H1 (cell line): ENCODE data around the gene PAQR7. TPM values are rescaled to one million over a fixed set of nuclear protein-coding genes. Genes with fewer than 3 reads are reported as not detected.

Source experiments
- CTCF ChIA-PET: fragments of 300-600 bp; sonication (Branson Sonifier 250); formaldehyde crosslinking; loops from one replicate; lab custom pipeline; 2021; ENCODE audit not compliant: partially characterized antibody; lab: Charles Lee
- POLR2A ChIA-PET: fragments of 300-600 bp; sonication (Branson Sonifier 250); formaldehyde crosslinking; loops from one replicate; lab custom pipeline; 2021; ENCODE audit warnings: inconsistent platforms; ENCODE audit not compliant: partially characterized antibody; lab: Charles Lee
- DNase-seq, 2 experiments: peaks; one replicate each; pipeline versions ENCODE4 v3.0.0 to v3.0.0-alpha.2; 2010 to 2022; ENCODE audit warnings: low spot score in 2 of 2, low read depth in 1 of 2, mixed read lengths in 1 of 2
- FAIRE-seq: peaks from 2 replicates; lab custom pipeline; 2011; peaks lifted over from hg19 to GRCh38; lab: Jason Lieb, UNC
- H2AFZ ChIP-seq: 2 replicates; pipeline ENCODE4 v1.8.1; 2012; ENCODE audit warnings: low read length, inconsistent platforms
- H2AK5ac ChIP-seq: 2 replicates; pipeline ENCODE4 v1.6.1; 2013; ENCODE audit warnings: low read depth, low read length
- H2BK120ac ChIP-seq: replicated peaks from 2 replicates; pipeline ENCODE3; 2013; ENCODE audit warnings: low read depth, low read length, inconsistent platforms
- H2BK12ac ChIP-seq: 2 replicates; pipeline ENCODE4 v1.6.1; 2013; ENCODE audit warnings: low read depth, low read length
- H2BK15ac ChIP-seq: 2 replicates; pipeline ENCODE4 v1.6.1; 2013; ENCODE audit warnings: low read length
- H2BK20ac ChIP-seq: 2 replicates; pipeline ENCODE4 v1.6.1; 2013; ENCODE audit warnings: low read length
- H2BK5ac ChIP-seq: 2 replicates; pipeline ENCODE4 v1.6.1; 2013; ENCODE audit warnings: low read depth, low read length
- H3K14ac ChIP-seq: 2 replicates; pipeline ENCODE4 v1.6.1; 2013; ENCODE audit warnings: inconsistent platforms; ENCODE audit not compliant: insufficient read length
- H3K18ac ChIP-seq: 2 replicates; pipeline ENCODE4 v1.6.1; 2013; ENCODE audit warnings: low read length; ENCODE audit errors: extremely low read depth
- H3K23ac ChIP-seq: 2 replicates; pipeline ENCODE4 v1.6.1; 2013; ENCODE audit warnings: inconsistent platforms; ENCODE audit not compliant: insufficient read length
- H3K23me2 ChIP-seq: 2 replicates; pipeline ENCODE4 v1.6.1; 2013; ENCODE audit warnings: low read depth, low read length
- H3K27ac ChIP-seq: 2 replicates; pipeline ENCODE4 v1.6.1; 2011; ENCODE audit warnings: low read depth, low read length, inconsistent platforms
- H3K27me3 ChIP-seq, 4 experiments: replicated peaks in 1 of 4; 1 replicate in 1 of 4; 2 replicates in 3 of 4; pipeline versions ENCODE4 v1.6.1 to v1.8.1; 2011 to 2013; ENCODE audit warnings: low read length in 3 of 4, mild to moderate bottlenecking in 3 of 4, inconsistent platforms in 2 of 4, mixed read lengths in 2 of 4, moderate library complexity in 1 of 4; ENCODE audit not compliant: control insufficient read depth in 3 of 4, insufficient read depth in 3 of 4; ENCODE audit errors: extremely low read depth in 1 of 4
- H3K36me3 ChIP-seq, 4 experiments: 2 replicates each; pipeline versions ENCODE4 v1.6.1 to v1.8.1; 2011 to 2013; ENCODE audit warnings: mild to moderate bottlenecking in 4 of 4, low read length in 3 of 4, moderate library complexity in 2 of 4, control low read depth in 1 of 4, inconsistent platforms in 1 of 4; ENCODE audit not compliant: insufficient read depth in 4 of 4, control insufficient read depth in 2 of 4
- H3K4ac ChIP-seq: replicated peaks from 2 replicates; pipeline ENCODE3; 2013; ENCODE audit warnings: low read length, low read depth, mixed read lengths, inconsistent platforms; ENCODE audit not compliant: insufficient read length
- H3K4me1 ChIP-seq, 4 experiments: replicated peaks in 1 of 4; 1 replicate in 1 of 4; 2 replicates in 3 of 4; pipeline versions ENCODE4 v1.6.1 to v1.8.1; 2011 to 2013; ENCODE audit warnings: low read length in 3 of 4, inconsistent platforms in 2 of 4, mixed read lengths in 1 of 4; ENCODE audit not compliant: insufficient read depth in 4 of 4, control insufficient read depth in 3 of 4
- H3K4me2 ChIP-seq, 2 experiments: 2 replicates each; pipeline versions ENCODE4 v1.6.1 to v1.8.1; 2011 to 2013; ENCODE audit warnings: low read depth in 2 of 2, low read length in 2 of 2, control low read depth in 1 of 2, inconsistent platforms in 1 of 2, mild to moderate bottlenecking in 1 of 2; ENCODE audit not compliant: insufficient read depth in 1 of 2
- H3K4me3 ChIP-seq, 4 experiments: fragments of 200-600, 300-600 bp in 1 of 4; sonication (generic), shearing (Covaris generic), sonication (Bioruptor Twin) in 1 of 4; 2 replicates each; pipeline versions ENCODE4 v1.5.1 to v1.8.1; 2011 to 2016; ENCODE audit warnings: low read length in 4 of 4, low read depth in 3 of 4, control low read depth in 2 of 4, inconsistent platforms in 2 of 4, mild to moderate bottlenecking in 2 of 4, mixed read lengths in 1 of 4, moderate library complexity in 1 of 4; ENCODE audit not compliant: insufficient read depth in 2 of 4; ENCODE audit errors: extremely low read depth in 1 of 4
- H3K56ac ChIP-seq: replicated peaks from 2 replicates; pipeline ENCODE3; 2013; ENCODE audit warnings: low read depth, mild to moderate bottlenecking, mixed read lengths, low read length, inconsistent platforms; ENCODE audit not compliant: insufficient read length
- H3K79me1 ChIP-seq: 2 replicates; pipeline ENCODE4 v1.6.1; 2013; ENCODE audit warnings: low read depth, low read length, control low read depth
- H3K79me2 ChIP-seq, 2 experiments: 2 replicates each; pipeline versions ENCODE4 v1.6.1 to v1.8.1; 2012 to 2013; ENCODE audit warnings: low read length in 2 of 2, mild to moderate bottlenecking in 2 of 2, inconsistent platforms in 1 of 2; ENCODE audit not compliant: insufficient read depth in 2 of 2, control insufficient read depth in 1 of 2
- H3K9ac ChIP-seq, 4 experiments: replicated peaks in 1 of 4; 1 replicate in 1 of 4; 2 replicates in 3 of 4; pipeline versions ENCODE4 v1.6.1 to v1.8.1; 2011 to 2013; ENCODE audit warnings: low read depth in 3 of 4, low read length in 3 of 4, control low read depth in 2 of 4, mild to moderate bottlenecking in 2 of 4, moderate library complexity in 2 of 4, inconsistent platforms in 1 of 4; ENCODE audit errors: extremely low read depth in 1 of 4
- H3K9me3 ChIP-seq, 2 experiments: 2 replicates each; pipeline versions ENCODE4 v1.6.1 to v1.8.1; 2012 to 2013; ENCODE audit warnings: mild to moderate bottlenecking in 2 of 2, moderate library complexity in 2 of 2, control low read depth in 1 of 2, inconsistent platforms in 1 of 2, low read depth in 1 of 2, low read length in 1 of 2, mixed read lengths in 1 of 2; ENCODE audit not compliant: insufficient read depth in 2 of 2
- H4K20me1 ChIP-seq, 2 experiments: replicated peaks in 1 of 2; 2 replicates each; pipeline versions ENCODE3 to v1.8.1; 2011 to 2013; ENCODE audit warnings: inconsistent platforms in 2 of 2, low read length in 2 of 2, mild to moderate bottlenecking in 1 of 2; ENCODE audit not compliant: insufficient read depth in 2 of 2, control insufficient read depth in 1 of 2
- H4K5ac ChIP-seq: 2 replicates; pipeline ENCODE4 v1.6.1; 2013; ENCODE audit warnings: low read length, low read depth, mixed read lengths, inconsistent platforms; ENCODE audit not compliant: insufficient read length
- H4K8ac ChIP-seq: 2 replicates; pipeline ENCODE4 v1.8.0; 2013; ENCODE audit warnings: mild to moderate bottlenecking, moderate library complexity, low read length, inconsistent platforms; ENCODE audit not compliant: insufficient read depth; ENCODE audit errors: extremely low read depth
- H4K91ac ChIP-seq: replicated peaks from 2 replicates; pipeline ENCODE3; 2013; ENCODE audit warnings: low read length, mixed read lengths, inconsistent platforms; ENCODE audit not compliant: insufficient read length
- BCL11A ChIP-seq, 2 experiments: IDR thresholded peaks; one replicate each; pipeline ENCODE4 v1.6.1; 2011; ENCODE audit warnings: low read depth in 2 of 2, low read length in 2 of 2, mild to moderate bottlenecking in 2 of 2
- CEBPB ChIP-seq: IDR thresholded peaks from 2 replicates; pipeline ENCODE4 v1.6.1; 2012; ENCODE audit warnings: low read depth, low read length
- CREB1 ChIP-seq: IDR thresholded peaks from 2 replicates; pipeline ENCODE4 v1.6.1; 2012; ENCODE audit warnings: inconsistent platforms
- EGR1 ChIP-seq: IDR thresholded peaks from 2 replicates; pipeline ENCODE4 v1.6.1; 2011; ENCODE audit warnings: low read depth, low read length, borderline replicate concordance
- FOSL1 ChIP-seq: IDR thresholded peaks from 2 replicates; pipeline ENCODE4 v1.6.1; 2011; ENCODE audit warnings: mild to moderate bottlenecking, low read depth, low read length, moderate library complexity; ENCODE audit not compliant: insufficient read depth
- POLR2A ChIP-seq, 2 experiments: IDR thresholded peaks; 1 replicate in 1 of 2; 2 replicates in 1 of 2; pipeline ENCODE4 v1.6.1; 2011; ENCODE audit warnings: low read depth in 2 of 2, low read length in 2 of 2, mild to moderate bottlenecking in 2 of 2; ENCODE audit errors: control extremely low read depth in 1 of 2
- RXRA ChIP-seq: IDR thresholded peaks from 2 replicates; pipeline ENCODE4 v1.6.1; 2011; ENCODE audit warnings: low read depth, mild to moderate bottlenecking, low read length, moderate library complexity; ENCODE audit not compliant: insufficient read depth
- SIN3A ChIP-seq, 2 experiments: IDR thresholded peaks in 1 of 2; conservative IDR thresholded peaks in 1 of 2; 2 replicates each; pipeline ENCODE4 v1.6.1; 2011 to 2012; ENCODE audit warnings: low read length in 2 of 2, improper control_type of control experiment in 1 of 2, low read depth in 1 of 2, mild to moderate bottlenecking in 1 of 2
- TAF1 ChIP-seq: IDR thresholded peaks from 2 replicates; pipeline ENCODE4 v1.6.1; 2011; ENCODE audit warnings: mild to moderate bottlenecking, low read depth, low read length
- TAF7 ChIP-seq: optimal IDR thresholded peaks from 2 replicates; pipeline ENCODE3; 2011; ENCODE audit warnings: low read depth, mild to moderate bottlenecking, inconsistent platforms, low read length, moderate library complexity, borderline replicate concordance
- TEAD4 ChIP-seq: IDR thresholded peaks from 2 replicates; pipeline ENCODE4 v1.6.1; 2012; ENCODE audit warnings: low read depth, low read length, inconsistent platforms, mixed read lengths
- WGBS, 2 experiments: shearing (Covaris generic) in 1 of 2; methylation state at CpG; one replicate each; pipeline versions ENCODE4 v1.1.6 to v1.1.7; 2013 to 2015; ENCODE audit warnings: low lambda C conversion rate in 2 of 2, mixed read lengths in 2 of 2, inconsistent platforms in 1 of 2, low coverage in 1 of 2, missing lambda C conversion rate in 1 of 2; ENCODE audit not compliant: insufficient replicate concordance in 2 of 2, insufficient coverage in 1 of 2, insufficient read length in 1 of 2; ENCODE audit errors: extremely low coverage in 1 of 2, missing lambda C conversion rate in 1 of 2; 5-methylcytosine and 5-hydroxymethylcytosine counted together
- polyA plus RNA-seq, 7 experiments: library from polyadenylated mRNA; depleted of rRNA in 3 of 7; stranded (reverse) in 5 of 7; unstranded in 2 of 7; fragments of >200 nt in 5 of 7; fragments of 200-250 nt in 2 of 7; gene quantifications; 1 replicate in 5 of 7; 2 replicates in 1 of 7; 4 replicates in 1 of 7; pipeline versions ENCODE4 v1.2.1 to v1.2.3, GENCODE V29; 2011 to 2013; ENCODE audit warnings: missing spikeins in 2 of 7, mixed read lengths in 2 of 7
- total RNA-seq: library from RNA; stranded (reverse); fragmentation: NEBNext Ultra II Directional; extraction: Animal tissue kit (Norgen Biotek cat#: 25700); gene quantifications from 2 replicates; pipeline ENCODE4 v1.2.1, GENCODE V29; 2021

Gene PAQR7
- total and polyA plus RNA-seq, 2 of the 8 experiments (the other 6 are each of a cell fraction or from before 2014, with no cell fraction given), result 7.3 to 7.4 TPM

- CTCF ChIA-PET, result interaction anchor here (0.8 to 1.3 kb wide), 2 partner anchors 10 to 19 kb away, joined by 3 read pairs; no protein-coding TSS in a partner anchor
- FAIRE-seq, result no peak
Observed at GRCh38 chr1:25917996-25918395, 42.5 kb upstream of the PAQR7 start.

More at GRCh38 chr1:25917996-25918395, 42.5 kb upstream of the PAQR7 start:
- peaks cover 0 to 6% (median 0%) of the 10 kb centered on the region in 4 experiments; a peak in 2 of 7 replicates for H3K27me3 ChIP-seq
- no peak overlapping the region for H3K4me2 ChIP-seq
- H2AK5ac ChIP-seq, result no peak overlapping the region
- peaks cover 8% of the 10 kb centered on the region for H3K23me2 ChIP-seq
- H3K18ac ChIP-seq, result no peak overlapping the region
- H3K4me3 ChIP-seq, result no peak overlapping the region
- no peaks in the 10 kb centered on the region for H3K36me3 ChIP-seq
- no peak overlapping the region for H3K56ac ChIP-seq
- no peaks in the 10 kb centered on the region for H3K79me1 ChIP-seq
- H3K9ac ChIP-seq, result no peak overlapping the region
- POLR2A ChIA-PET, result interaction anchor here (0.7 to 2.8 kb wide), 6 partner anchors 11 to 85 kb away, joined by 3 to 9 read pairs (median 4); no protein-coding TSS in a partner anchor
- H2AFZ ChIP-seq, result no peak overlapping the region
- H2BK5ac ChIP-seq, result no peak overlapping the region
- TF ChIP-seq BCL11A (IDR thresholded peaks at IDR 0.05; ENCODE audit: low read depth in 2 of 2, low read length in 2 of 2) (no peak), RXRA (no peak), EGR1 (no peak), FOSL1 (no peak), SIN3A (conservative IDR thresholded peaks at IDR 0.05 in 1 of 2, IDR thresholded peaks at IDR 0.05 in 1 of 2; ENCODE audit: low read depth in 1 of 2, low read length in 2 of 2) (no peak), POLR2A (IDR thresholded peaks at IDR 0.05; ENCODE audit: control extremely low read depth in 1 of 2, low read depth in 2 of 2, low read length in 2 of 2) (no peak), CEBPB (no peak), TAF1 (no peak), TAF7 (no peak), CREB1 (no peak), TEAD4 (no peak)
- no peak overlapping the region for H4K8ac ChIP-seq
- no peak overlapping the region for H4K5ac ChIP-seq
- no peak overlapping the region for H2BK15ac ChIP-seq
- H3K23ac ChIP-seq, result no peak overlapping the region
- no peak overlapping the region for H2BK12ac ChIP-seq
- H2BK20ac ChIP-seq, result no peak overlapping the region
- no peak overlapping the region for H3K27ac ChIP-seq
- H3K4me1 ChIP-seq, result peaks cover 2 to 12% (median 5%) of the 10 kb centered on the region in 4 experiments; a peak in 6 of 7 replicates
- no peak for DNase-seq
- H3K4ac ChIP-seq, result peak overlapping the region; percentile 54
- H4K91ac ChIP-seq, result no peak overlapping the region
- no peaks in the 10 kb centered on the region for H3K79me2 ChIP-seq
- H3K9me3 ChIP-seq, result no peaks in the 10 kb centered on the region
- no peaks in the 10 kb centered on the region for H4K20me1 ChIP-seq
- H2BK120ac ChIP-seq, result no peak overlapping the region
- WGBS, 2 experiments, result 70% methylated on average over 5 of the region's 5 CpGs; no CpG with 5 or more reads in 1 of the 2 experiments
- H3K14ac ChIP-seq, result no peak overlapping the region
